ENCODE measurements around the gene PGAP2.

DNA sequence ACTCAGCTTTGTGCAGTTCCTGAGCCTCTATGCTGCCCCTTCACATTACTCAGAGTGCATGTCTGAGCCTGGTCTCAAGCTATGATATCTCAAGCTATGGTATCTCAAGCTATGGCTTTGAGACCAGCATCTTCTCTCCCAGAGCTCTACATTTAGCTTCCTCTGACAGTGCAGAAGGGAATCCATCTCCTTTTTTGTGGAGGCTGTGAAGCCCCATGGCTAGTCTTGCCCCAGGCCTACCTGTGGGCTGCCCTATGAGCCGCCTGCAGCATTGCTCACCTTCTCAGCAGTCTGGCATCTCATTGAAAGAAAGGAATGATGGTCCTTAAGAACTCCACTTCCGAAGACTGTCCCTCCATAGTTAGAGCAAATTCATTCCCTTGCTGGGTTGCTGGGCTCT lies 12.6 kb downstream of the PGAP2 start:
- TF ChIP-seq, protein P1, sequence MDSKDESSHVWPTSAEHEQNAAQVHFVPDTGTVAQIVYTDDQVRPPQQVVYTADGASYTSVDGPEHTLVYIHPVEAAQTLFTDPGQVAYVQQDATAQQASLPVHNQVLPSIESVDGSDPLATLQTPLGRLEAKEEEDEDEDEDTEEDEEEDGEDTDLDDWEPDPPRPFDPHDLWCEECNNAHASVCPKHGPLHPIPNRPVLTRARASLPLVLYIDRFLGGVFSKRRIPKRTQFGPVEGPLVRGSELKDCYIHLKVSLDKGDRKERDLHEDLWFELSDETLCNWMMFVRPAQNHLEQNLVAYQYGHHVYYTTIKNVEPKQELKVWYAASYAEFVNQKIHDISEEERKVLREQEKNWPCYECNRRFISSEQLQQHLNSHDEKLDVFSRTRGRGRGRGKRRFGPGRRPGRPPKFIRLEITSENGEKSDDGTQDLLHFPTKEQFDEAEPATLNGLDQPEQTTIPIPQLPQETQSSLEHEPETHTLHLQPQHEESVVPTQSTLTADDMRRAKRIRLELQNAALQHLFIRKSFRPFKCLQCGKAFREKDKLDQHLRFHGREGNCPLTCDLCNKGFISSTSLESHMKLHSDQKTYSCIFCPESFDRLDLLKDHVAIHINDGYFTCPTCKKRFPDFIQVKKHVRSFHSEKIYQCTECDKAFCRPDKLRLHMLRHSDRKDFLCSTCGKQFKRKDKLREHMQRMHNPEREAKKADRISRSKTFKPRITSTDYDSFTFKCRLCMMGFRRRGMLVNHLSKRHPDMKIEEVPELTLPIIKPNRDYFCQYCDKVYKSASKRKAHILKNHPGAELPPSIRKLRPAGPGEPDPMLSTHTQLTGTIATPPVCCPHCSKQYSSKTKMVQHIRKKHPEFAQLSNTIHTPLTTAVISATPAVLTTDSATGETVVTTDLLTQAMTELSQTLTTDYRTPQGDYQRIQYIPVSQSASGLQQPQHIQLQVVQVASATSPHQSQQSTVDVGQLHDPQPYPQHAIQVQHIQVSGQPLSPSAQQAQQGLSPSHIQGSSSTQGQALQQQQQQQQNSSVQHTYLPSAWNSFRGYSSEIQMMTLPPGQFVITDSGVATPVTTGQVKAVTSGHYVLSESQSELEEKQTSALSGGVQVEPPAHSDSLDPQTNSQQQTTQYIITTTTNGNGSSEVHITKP (tag by site-specific recombination; IDR thresholded peaks at IDR 0.05) = no peak
- TF ChIP-seq ZBTB8A (tag by site-specific recombination; IDR thresholded peaks at IDR 0.05) = no peak
- TF ChIP-seq, protein P2, sequence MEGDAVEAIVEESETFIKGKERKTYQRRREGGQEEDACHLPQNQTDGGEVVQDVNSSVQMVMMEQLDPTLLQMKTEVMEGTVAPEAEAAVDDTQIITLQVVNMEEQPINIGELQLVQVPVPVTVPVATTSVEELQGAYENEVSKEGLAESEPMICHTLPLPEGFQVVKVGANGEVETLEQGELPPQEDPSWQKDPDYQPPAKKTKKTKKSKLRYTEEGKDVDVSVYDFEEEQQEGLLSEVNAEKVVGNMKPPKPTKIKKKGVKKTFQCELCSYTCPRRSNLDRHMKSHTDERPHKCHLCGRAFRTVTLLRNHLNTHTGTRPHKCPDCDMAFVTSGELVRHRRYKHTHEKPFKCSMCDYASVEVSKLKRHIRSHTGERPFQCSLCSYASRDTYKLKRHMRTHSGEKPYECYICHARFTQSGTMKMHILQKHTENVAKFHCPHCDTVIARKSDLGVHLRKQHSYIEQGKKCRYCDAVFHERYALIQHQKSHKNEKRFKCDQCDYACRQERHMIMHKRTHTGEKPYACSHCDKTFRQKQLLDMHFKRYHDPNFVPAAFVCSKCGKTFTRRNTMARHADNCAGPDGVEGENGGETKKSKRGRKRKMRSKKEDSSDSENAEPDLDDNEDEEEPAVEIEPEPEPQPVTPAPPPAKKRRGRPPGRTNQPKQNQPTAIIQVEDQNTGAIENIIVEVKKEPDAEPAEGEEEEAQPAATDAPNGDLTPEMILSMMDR (tag by site-specific recombination; IDR thresholded peaks at IDR 0.05) = no peak
- TF ChIP-seq ZNF274 (IDR thresholded peaks at IDR 0.05; ENCODE audit: low read length) = no peak
- no peak for TF ChIP-seq ZNF274 (tag by site-specific recombination; IDR thresholded peaks at IDR 0.05; ENCODE audit: borderline replicate concordance)
- no peak for TF ChIP-seq ZNF24 (tag by site-specific recombination; IDR thresholded peaks at IDR 0.05)
- TF ChIP-seq ZNF112 (tag by site-specific recombination; IDR thresholded peaks at IDR 0.05) = no peak
- TF ChIP-seq, protein P3, sequence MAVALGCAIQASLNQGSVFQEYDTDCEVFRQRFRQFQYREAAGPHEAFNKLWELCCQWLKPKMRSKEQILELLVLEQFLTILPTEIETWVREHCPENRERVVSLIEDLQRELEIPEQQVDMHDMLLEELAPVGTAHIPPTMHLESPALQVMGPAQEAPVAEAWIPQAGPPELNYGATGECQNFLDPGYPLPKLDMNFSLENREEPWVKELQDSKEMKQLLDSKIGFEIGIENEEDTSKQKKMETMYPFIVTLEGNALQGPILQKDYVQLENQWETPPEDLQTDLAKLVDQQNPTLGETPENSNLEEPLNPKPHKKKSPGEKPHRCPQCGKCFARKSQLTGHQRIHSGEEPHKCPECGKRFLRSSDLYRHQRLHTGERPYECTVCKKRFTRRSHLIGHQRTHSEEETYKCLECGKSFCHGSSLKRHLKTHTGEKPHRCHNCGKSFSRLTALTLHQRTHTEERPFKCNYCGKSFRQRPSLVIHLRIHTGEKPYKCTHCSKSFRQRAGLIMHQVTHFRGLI (tag by site-specific recombination; IDR thresholded peaks at IDR 0.05) = no peak
- TF ChIP-seq, protein P4, sequence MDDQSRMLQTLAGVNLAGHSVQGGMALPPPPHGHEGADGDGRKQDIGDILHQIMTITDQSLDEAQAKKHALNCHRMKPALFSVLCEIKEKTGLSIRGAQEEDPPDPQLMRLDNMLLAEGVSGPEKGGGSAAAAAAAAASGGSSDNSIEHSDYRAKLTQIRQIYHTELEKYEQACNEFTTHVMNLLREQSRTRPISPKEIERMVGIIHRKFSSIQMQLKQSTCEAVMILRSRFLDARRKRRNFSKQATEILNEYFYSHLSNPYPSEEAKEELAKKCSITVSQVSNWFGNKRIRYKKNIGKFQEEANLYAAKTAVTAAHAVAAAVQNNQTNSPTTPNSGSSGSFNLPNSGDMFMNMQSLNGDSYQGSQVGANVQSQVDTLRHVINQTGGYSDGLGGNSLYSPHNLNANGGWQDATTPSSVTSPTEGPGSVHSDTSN (CRISPR knock-in tag; IDR thresholded peaks at IDR 0.05) = no peak
- no peak for TF ChIP-seq REPIN1 (tag by site-specific recombination; IDR thresholded peaks at IDR 0.05; ENCODE audit: low read depth)
- no peak for TF ChIP-seq TRIM28 (IDR thresholded peaks at IDR 0.05; ENCODE audit: borderline replicate concordance, low read length)
- TF ChIP-seq ZNF423 (tag by site-specific recombination; IDR thresholded peaks at IDR 0.05) = no peak
- TF ChIP-seq ZFHX2 (tag by site-specific recombination; conservative IDR thresholded peaks at IDR 0.05) = no peak
- TF ChIP-seq ZNF184 (tag by site-specific recombination; IDR thresholded peaks at IDR 0.05) = no peak
- no peak for TF ChIP-seq ZNF510 (tag by site-specific recombination; IDR thresholded peaks at IDR 0.05; ENCODE audit: insufficient replicate concordance)
